ENCODE data around the gene MAP2K3. TPM values are rescaled to one million over a fixed set of nuclear protein-coding genes. Genes with fewer than 3 reads are reported as not detected.

MAP2K3 gene
- total and polyA plus RNA-seq, 2 of the 4 experiments (the other 2 are of a cell fraction), result 23.5 to 82.2 TPM

DNA sequence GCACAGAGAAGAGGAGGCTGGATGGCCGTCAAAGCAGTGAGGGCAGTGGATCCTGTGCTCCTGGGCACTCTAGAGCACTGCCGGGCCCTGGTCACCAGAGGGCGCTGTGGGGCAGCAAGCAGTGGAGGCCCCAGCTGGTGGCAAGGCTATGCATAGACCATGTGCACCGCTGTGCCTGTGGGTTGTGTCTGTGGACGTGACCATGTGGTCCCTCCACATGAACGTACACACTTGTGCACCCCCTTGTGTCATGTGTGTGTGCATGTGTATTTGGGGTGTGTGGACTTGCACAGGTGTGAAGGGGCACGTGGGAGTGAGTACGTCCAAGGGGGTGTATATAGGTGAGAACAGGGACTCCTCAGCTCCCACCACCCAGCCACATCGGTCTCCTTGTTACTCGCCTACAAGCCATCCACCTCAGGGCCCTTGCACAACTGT, 4.4 kb upstream of the MAP2K3 start (continued):
- no peak for TF ChIP-seq NFE2L2 (IDR thresholded peaks at IDR 0.05; ENCODE audit: low read depth, low read length)

DNA sequence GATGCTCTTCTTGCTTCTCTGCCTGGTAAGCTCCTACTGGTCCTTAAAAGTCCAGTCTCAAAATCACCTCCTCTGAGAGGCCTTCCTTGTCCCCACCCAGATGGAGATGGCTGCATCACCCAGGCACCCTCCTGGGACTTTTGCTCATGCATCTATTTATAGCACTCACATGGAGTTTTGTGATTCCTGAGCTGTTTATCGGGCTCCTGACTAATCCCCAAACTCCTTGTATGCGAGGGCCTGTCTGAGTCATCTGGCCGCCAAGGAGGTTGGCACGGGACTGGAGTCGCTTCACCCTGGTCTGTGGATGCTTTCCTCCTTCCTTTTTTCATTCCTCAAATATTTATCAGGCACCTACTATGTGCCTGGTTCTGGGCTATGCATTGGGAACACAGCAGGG, 2.3 kb upstream of the MAP2K3 start:
- H3K18ac ChIP-seq (ENCODE audit: low read depth, low read length), result peak overlapping the region; percentile 70
- intact Hi-C loops (cut with micrococcal nuclease) (loop anchor here (5.0 kb wide), 1 partner anchor 70 kb away; the partner anchor contains the start of gene TMEM11), dilution Hi-C loops (cut with HindIII; ENCODE audit: low sequenced_read_pairs, unreplicated experiment) (no loop called here), in situ Hi-C loops (cut with MboI; ENCODE audit: low sequenced_read_pairs) (loop anchor here (5.0 kb wide), 1 partner anchor 230 kb away; no protein-coding TSS in a partner anchor)
- peaks cover 27% of the 10 kb centered on the region for H3K4me1 ChIP-seq (ENCODE audit: control insufficient read depth, insufficient read depth, low read length)
- H3K4me2 ChIP-seq (ENCODE audit: low read depth, low read length), result peak overlapping the region; percentile 40
- H2BK20ac ChIP-seq (ENCODE audit: low read depth, low read length), result peak overlapping the region; percentile 99
- peak overlapping the region; percentile 91 for H4K91ac ChIP-seq (ENCODE audit: insufficient read depth, low read depth, low read length)
- peak overlapping the region; percentile 97 for H3K23ac ChIP-seq (ENCODE audit: low read depth, low read length)
- H3K4ac ChIP-seq (ENCODE audit: low read depth, low read length), result peak overlapping the region; percentile 99
- BruUV-seq (replicated peaks), result no TSS peak
- H3K9me1 ChIP-seq (ENCODE audit: insufficient read depth, low read length), result peaks cover 24% of the 10 kb centered on the region
- H2BK120ac ChIP-seq (ENCODE audit: low read depth, low read length), result peak overlapping the region; percentile 99
- H3K36me3 ChIP-seq (ENCODE audit: control insufficient read depth, insufficient read depth, low read length), result no peaks in the 10 kb centered on the region
- peak overlapping the region; percentile 96 for H2AK9ac ChIP-seq (replicated peaks; ENCODE audit: low read depth, low read length, poor library complexity)
- peaks cover 6 to 47% of the 10 kb centered on the region in 2 experiments; a peak in 3 of 4 replicates for H3K79me1 ChIP-seq (ENCODE audit: low read depth in 1 of 2, low read length in 2 of 2)
- ChIA-PET CTCF (interaction anchor here (0.9 kb wide), 1 partner anchor 229 kb away, joined by 3 read pairs; no protein-coding TSS in a partner anchor), POLR2A (ENCODE audit: unreplicated experiment) (no interaction called here)
- H4K20me1 ChIP-seq (ENCODE audit: insufficient read depth, low read length), result peaks cover 24% of the 10 kb centered on the region
- H3K56ac ChIP-seq (ENCODE audit: extremely low read depth, insufficient read depth, low read length), result peak overlapping the region; percentile 83; the same call in 1 of the 2 replicates
- no peak overlapping the region for H3K9ac ChIP-seq (ENCODE audit: low read depth, low read length)
- peak overlapping the region; percentile 87; the same call in 2 of the 3 replicates for H2BK15ac ChIP-seq (ENCODE audit: low read depth, low read length)
- TF ChIP-seq SMC3 (IDR thresholded peaks at IDR 0.05; ENCODE audit: low read depth, low read length), result peak; percentile 5; the same call in 1 of the 2 replicates
- TF ChIP-seq BHLHE40 (IDR thresholded peaks at IDR 0.05; ENCODE audit: low read depth, low read length), result peak; percentile 100
- peak; percentile 97 for TF ChIP-seq FOS (IDR thresholded peaks at IDR 0.05; ENCODE audit: low read depth, low read length)
- no peak for TF ChIP-seq RCOR1 (IDR thresholded peaks at IDR 0.05; ENCODE audit: insufficient replicate concordance, low read length)
- TF ChIP-seq, protein P1, sequence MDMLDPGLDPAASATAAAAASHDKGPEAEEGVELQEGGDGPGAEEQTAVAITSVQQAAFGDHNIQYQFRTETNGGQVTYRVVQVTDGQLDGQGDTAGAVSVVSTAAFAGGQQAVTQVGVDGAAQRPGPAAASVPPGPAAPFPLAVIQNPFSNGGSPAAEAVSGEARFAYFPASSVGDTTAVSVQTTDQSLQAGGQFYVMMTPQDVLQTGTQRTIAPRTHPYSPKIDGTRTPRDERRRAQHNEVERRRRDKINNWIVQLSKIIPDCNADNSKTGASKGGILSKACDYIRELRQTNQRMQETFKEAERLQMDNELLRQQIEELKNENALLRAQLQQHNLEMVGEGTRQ (IDR thresholded peaks at IDR 0.05; ENCODE audit: low read depth, low read length), result 0 out of 2 replicates have a peak, but pooled peaks have one; percentile 33
- ATAC-seq (ENCODE audit: low read depth), result peak; percentile 4
- peak overlapping the region; percentile 77 for H2AFZ ChIP-seq (replicated peaks; ENCODE audit: low read length, poor library complexity)
- peak overlapping the region; percentile 82 for H3K27ac ChIP-seq (ENCODE audit: insufficient read depth, low read length)
- no peaks in the 10 kb centered on the region for H3K27me3 ChIP-seq (ENCODE audit: control insufficient read depth, insufficient read depth, low read length)
- WGBS, 2 experiments (ENCODE audit: extremely low coverage in 2 of 2, insufficient read length in 1 of 2), result no CpG with 5 or more reads among the region's 5 CpGs
- H4K5ac ChIP-seq (ENCODE audit: low read depth, low read length), result peak overlapping the region; percentile 59
- peak overlapping the region; percentile 89 for H3K14ac ChIP-seq (replicated peaks; ENCODE audit: low read depth, low read length)
- H2BK5ac ChIP-seq (ENCODE audit: low read depth, low read length, poor library complexity, severe bottlenecking), result peak overlapping the region; percentile 95
- H2AK5ac ChIP-seq (ENCODE audit: low read depth, low read length), result peak overlapping the region; percentile 99
- peak; percentile 98 for DNase-seq
- no peaks in the 10 kb centered on the region for H3K9me3 ChIP-seq (ENCODE audit: control insufficient read depth, insufficient read depth, low read length)
- H4K8ac ChIP-seq (ENCODE audit: low read depth in 2 of 2, low read length in 2 of 2), result peak overlapping the region; percentile 49 to 91
- no peak overlapping the region for H3K4me3 ChIP-seq (ENCODE audit: insufficient read depth, low read depth, low read length)
